GM20000 (cell line): ENCODE results near the gene MYOCD.

Source experiments
- DNase-seq: peaks from one replicate; pipeline ENCODE4 v3.0.0; 2012; ENCODE audit warnings: low spot score
- TF ChIP-seq, protein P1 (sequence below): IDR thresholded peaks from 2 replicates; pipeline ENCODE4 v1.5.1; 2012; ENCODE audit warnings: mild to moderate bottlenecking, control low read depth; ENCODE audit errors: extremely low read depth, missing control alignments

Gene MYOCD

DNA sequence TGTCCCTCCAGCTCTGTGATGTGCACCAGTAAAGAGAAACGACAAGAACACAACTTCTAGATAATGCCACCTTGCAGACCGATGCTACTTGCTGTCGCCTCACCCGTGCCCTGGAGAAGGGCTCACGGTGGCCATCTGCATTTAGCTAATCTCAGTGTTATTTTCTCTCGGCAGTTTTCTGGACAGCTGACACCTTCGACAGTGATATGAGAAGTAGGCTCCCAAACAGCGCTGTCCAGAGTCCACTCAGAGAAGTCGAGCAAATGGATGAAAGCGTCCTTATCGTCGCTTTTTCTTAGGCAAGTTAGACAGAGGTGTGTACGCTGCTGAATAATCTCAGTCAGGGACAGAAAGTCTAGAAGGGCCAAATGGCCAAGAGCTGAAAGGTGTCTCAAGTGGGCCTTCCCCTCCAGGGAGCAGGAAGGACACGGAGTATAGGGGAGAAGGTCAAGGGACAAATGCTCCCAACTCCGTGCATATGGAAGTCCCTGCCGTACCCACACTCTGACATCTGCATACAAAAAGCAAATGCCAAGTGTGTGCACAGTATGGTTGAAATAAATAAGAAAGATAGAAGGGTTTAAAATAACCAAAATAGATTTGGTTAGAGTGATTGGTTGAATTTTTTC is 42.4 kb upstream of the MYOCD start:
- TF ChIP-seq, protein P1, sequence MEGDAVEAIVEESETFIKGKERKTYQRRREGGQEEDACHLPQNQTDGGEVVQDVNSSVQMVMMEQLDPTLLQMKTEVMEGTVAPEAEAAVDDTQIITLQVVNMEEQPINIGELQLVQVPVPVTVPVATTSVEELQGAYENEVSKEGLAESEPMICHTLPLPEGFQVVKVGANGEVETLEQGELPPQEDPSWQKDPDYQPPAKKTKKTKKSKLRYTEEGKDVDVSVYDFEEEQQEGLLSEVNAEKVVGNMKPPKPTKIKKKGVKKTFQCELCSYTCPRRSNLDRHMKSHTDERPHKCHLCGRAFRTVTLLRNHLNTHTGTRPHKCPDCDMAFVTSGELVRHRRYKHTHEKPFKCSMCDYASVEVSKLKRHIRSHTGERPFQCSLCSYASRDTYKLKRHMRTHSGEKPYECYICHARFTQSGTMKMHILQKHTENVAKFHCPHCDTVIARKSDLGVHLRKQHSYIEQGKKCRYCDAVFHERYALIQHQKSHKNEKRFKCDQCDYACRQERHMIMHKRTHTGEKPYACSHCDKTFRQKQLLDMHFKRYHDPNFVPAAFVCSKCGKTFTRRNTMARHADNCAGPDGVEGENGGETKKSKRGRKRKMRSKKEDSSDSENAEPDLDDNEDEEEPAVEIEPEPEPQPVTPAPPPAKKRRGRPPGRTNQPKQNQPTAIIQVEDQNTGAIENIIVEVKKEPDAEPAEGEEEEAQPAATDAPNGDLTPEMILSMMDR = no peak
- no peak for DNase-seq

- TF ChIP-seq, protein P1 = no peak
- DNase-seq = no peak
Observed at GRCh38 chr17:12624211-12624610, 41.5 kb upstream of the MYOCD start.

DNA sequence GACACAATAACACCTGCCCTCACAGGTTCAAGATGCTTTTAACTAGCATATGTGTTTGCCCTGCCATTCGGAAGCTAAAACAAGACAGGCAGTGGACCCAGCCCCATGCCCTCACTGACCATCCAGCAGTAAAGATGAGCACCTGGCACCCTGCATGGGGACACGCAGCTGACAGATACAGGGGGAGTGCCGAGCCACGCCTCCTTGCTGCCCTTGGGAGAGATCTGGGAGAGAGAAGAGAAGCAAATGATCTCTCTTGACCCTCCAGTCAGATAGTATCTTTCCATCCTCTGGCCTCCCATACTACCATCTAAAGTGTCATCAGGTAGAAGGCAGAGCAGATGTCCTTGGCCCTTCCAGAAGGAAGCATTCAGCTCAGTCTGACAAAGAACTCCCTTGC is 40.6 kb upstream of the MYOCD start:
- TF ChIP-seq, protein P1 = no peak

GRCh38 chr17:12627177-12627629 is 38.5 kb upstream of the MYOCD start:
- no peak for DNase-seq
- TF ChIP-seq, protein P1 = no peak

More for the DNA sequence above, 40.6 kb upstream of the MYOCD start:
- DNase-seq = no peak

DNA sequence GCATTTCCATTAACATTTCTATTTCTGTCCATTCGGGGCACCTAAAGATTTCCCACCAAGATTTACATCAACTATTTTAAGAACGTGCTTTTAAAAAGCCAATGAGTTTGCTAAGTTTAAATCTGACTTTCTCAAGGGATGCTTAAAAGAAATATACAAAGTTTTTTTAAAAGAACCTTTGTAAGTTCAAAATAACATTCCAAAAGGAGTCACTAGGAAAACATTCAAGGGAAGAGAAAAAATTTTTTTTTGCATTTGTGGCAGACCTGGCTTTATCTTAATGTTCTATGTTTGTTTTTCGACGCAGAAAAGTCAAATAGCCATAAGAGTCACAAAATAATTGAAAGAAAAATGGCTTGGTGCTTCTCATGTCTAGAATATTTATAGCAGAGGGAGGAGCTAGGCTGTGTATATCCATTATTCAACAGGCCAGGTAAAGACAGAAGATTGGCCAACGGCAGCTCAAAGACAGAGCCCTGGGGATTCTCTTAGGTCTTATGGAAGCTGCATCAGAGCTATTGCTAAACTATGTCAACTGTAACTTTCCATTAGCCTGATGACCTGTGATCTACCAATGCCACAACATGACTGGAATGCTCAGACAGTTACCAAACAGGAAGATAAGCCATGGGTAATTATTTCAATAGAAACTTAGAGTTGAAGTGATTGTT is 37.8 kb upstream of the MYOCD start:
- TF ChIP-seq, protein P1 = no peak
- no peak for DNase-seq

- TF ChIP-seq, protein P1 = no peak
- DNase-seq = no peak
Observed at GRCh38 chr17:12631076-12631475, 34.6 kb upstream of the MYOCD start.

GRCh38 chr17:12632785-12633184 is 32.9 kb upstream of the MYOCD start:
- no peak for DNase-seq
- TF ChIP-seq, protein P1 = no peak
